Neural crest cell (in vitro differentiated cells): Measurements from ENCODE around the gene CPLX4. TPM values are rescaled to one million over a fixed set of nuclear protein-coding genes. Genes with fewer than 3 reads are reported as not detected.
A peak's percentile ranks its signal among the peaks of the same experiment; 100 is the strongest.

Experiments used
- DNase-seq: peaks from one replicate; pipeline ENCODE4 v3.0.0; 2021; ENCODE audit warnings: low read depth, mixed read lengths, low spot score
- H3K27ac Mint-ChIP-seq: one replicate; pipeline ENCODE4 v1.8.0; 2021; ENCODE audit warnings: mild to moderate bottlenecking, mixed read lengths; ENCODE audit not compliant: unreplicated experiment
- H3K27me3 Mint-ChIP-seq: 2 replicates; pipeline ENCODE4 v1.8.0; 2021; ENCODE audit warnings: low read depth, mild to moderate bottlenecking, mixed read lengths
- H3K36me3 Mint-ChIP-seq: 2 replicates; pipeline ENCODE4 v1.8.0; 2021; ENCODE audit warnings: low read depth, mild to moderate bottlenecking, mixed read lengths
- H3K4me1 Mint-ChIP-seq: 2 replicates; pipeline ENCODE4 v1.8.0; 2021; ENCODE audit warnings: mixed read lengths
- H3K4me3 Mint-ChIP-seq: one replicate; pipeline ENCODE4 v1.8.0; 2021; ENCODE audit warnings: mild to moderate bottlenecking, mixed read lengths
- H3K9me3 Mint-ChIP-seq: 2 replicates; pipeline ENCODE4 v1.8.0; 2021; ENCODE audit warnings: mixed read lengths
- CTCF ChIP-seq: fragments of 200-600 bp; sonication (generic); conservative IDR thresholded peaks from 2 replicates; pipeline ENCODE4 v1.5.0; 2021; ENCODE audit warnings: antibody characterized with exemption, mild to moderate bottlenecking
- total RNA-seq: library from RNA; stranded (reverse); gene quantifications from 2 replicates; pipeline ENCODE4 v1.2.1, GENCODE V29; 2021

The CPLX4 gene
- total RNA-seq, 1 donor from 2014 or later = not detected

GRCh38 chr18:59275406-59275949, 43.0 kb downstream of the CPLX4 start:
- DNase-seq = no peak
- no peak overlapping the region for H3K27ac Mint-ChIP-seq
- no peaks in the 10 kb centered on the region for H3K36me3 Mint-ChIP-seq
- H3K4me1 Mint-ChIP-seq = peaks cover 5% of the 10 kb centered on the region
- H3K9me3 Mint-ChIP-seq = no peaks in the 10 kb centered on the region
- H3K27me3 Mint-ChIP-seq = peaks cover 81% of the 10 kb centered on the region
- no peak overlapping the region for H3K4me3 Mint-ChIP-seq
- no peak for TF ChIP-seq CTCF

- H3K9me3 Mint-ChIP-seq = no peaks in the 10 kb centered on the region
- H3K4me1 Mint-ChIP-seq = peaks cover 9% of the 10 kb centered on the region
- peak overlapping the region; percentile 61 for H3K4me3 Mint-ChIP-seq
- TF ChIP-seq CTCF = no peak
- no peaks in the 10 kb centered on the region for H3K36me3 Mint-ChIP-seq
- no peak for DNase-seq
- peaks cover 90% of the 10 kb centered on the region for H3K27me3 Mint-ChIP-seq
- no peak overlapping the region for H3K27ac Mint-ChIP-seq
Measured at GRCh38 chr18:59274533-59274928, 43.9 kb downstream of the CPLX4 start.

GRCh38 chr18:59273759-59274532, 44.5 kb downstream of the CPLX4 start:
- Mint-ChIP-seq H3K27me3 (peaks cover 90% of the 10 kb centered on the region), H3K4me3 (peak overlapping the region; percentile 61), H3K27ac (no peak overlapping the region), H3K9me3 (no peaks in the 10 kb centered on the region), H3K36me3 (no peaks in the 10 kb centered on the region), H3K4me1 (peaks cover 10% of the 10 kb centered on the region)
- no peak for DNase-seq
- no peak for TF ChIP-seq CTCF

- TF ChIP-seq CTCF = peak; percentile 55
- peak; percentile 55 for DNase-seq
- peaks cover 90% of the 10 kb centered on the region for H3K27me3 Mint-ChIP-seq
- no peak within 1 kb of the TSS for H3K27ac Mint-ChIP-seq
- H3K36me3 Mint-ChIP-seq = no peaks in the 10 kb centered on the region
- H3K4me3 Mint-ChIP-seq = peak within 1 kb of the TSS; percentile 61
- H3K9me3 Mint-ChIP-seq = no peaks in the 10 kb centered on the region
- peaks cover 16% of the 10 kb centered on the region for H3K4me1 Mint-ChIP-seq
Measured at GRCh38 chr18:59272891-59273758, 45.3 kb downstream of the CPLX4 start, which contains the start of gene RAX. RAX (minus strand) TSS chr18:59273454; CDS start chr18:59273206, 248 bp downstream.

GRCh38 chr18:59272221-59272888, 46.1 kb downstream of the CPLX4 start:
- TF ChIP-seq CTCF = no peak
- Mint-ChIP-seq H3K4me1 (peaks cover 21% of the 10 kb centered on the region), H3K36me3 (no peaks in the 10 kb centered on the region), H3K9me3 (no peaks in the 10 kb centered on the region), H3K4me3 (no peak overlapping the region), H3K27ac (no peak overlapping the region), H3K27me3 (peaks cover 90% of the 10 kb centered on the region)
- no peak for DNase-seq
